ENCODE measurements around the gene OR8K3. TPM values are rescaled to one million over a fixed set of nuclear protein-coding genes. Genes with fewer than 3 reads are reported as not detected.

Gene OR8K3
- not detected in 2 replicates for total RNA-seq

DNA sequence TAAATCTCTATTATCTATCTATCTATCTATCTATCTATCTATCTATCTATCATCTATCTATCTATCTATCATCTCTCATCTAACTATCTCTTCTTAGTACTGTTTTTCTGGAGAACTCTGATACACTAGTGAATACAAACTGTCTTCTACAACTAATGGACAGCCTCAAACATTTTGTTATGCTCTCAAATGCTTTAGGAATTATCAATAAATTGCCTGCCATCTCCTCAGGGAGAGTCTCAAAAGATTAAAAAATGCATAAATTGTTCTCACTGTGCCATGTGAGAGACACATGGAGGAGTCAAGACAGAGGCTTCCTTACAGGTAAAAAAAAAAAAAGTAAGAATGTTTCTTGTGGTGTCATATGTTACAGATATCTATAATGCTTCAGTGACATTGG, at the start of gene OR8K3:
Gene OR8K3 (plus strand): TSS at position 301 of the 400 bp plus-strand sequence. CDS start 3,163 bp downstream, outside the sequence.

GRCh38 chr11:56273854-56274253, 41.1 kb upstream of the OR8K3 start, which contains the start of gene OR5T1:
Gene OR5T1 (plus strand): TSS chr11:56274154. CDS start chr11:56275639, 1,485 bp downstream.

GRCh38 chr11:56292154-56292553, 22.8 kb upstream of the OR8K3 start, which contains the start of gene OR8H1:
Gene OR8H1 (minus strand): TSS chr11:56292254. CDS start chr11:56291062, 1,192 bp downstream.

DNA sequence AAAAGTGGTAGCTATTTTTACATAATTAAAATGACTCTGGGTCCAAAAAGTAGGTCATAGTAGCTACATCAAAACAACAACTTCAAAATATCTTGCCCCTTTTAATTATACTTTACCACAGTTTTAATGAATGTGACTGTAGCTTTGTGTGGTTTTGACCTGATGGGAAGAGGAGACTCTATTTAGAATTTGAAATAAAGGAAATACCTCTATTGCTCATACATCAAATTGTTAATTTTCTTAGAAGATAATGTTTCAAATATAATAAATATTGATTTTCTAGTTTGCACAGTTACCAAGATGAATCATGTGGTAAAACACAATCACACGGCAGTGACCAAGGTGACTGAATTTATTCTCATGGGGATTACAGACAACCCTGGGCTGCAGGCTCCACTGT, 30.8 kb downstream of the OR8K3 start, which contains the start of gene OR8K1:
Gene OR8K1 (plus strand): TSS at position 301 of the 400 bp plus-strand sequence. CDS start 0 bp downstream, at position 301.

GRCh38 chr11:56353991-56354390, 39.0 kb downstream of the OR8K3 start, which contains the start of gene OR8J1:
Gene OR8J1 (plus strand): TSS chr11:56354291. CDS start chr11:56360247, 5,956 bp downstream.

Other genes with a start within 250 kb of the OR8K3 start
- not detected in 2 replicates for gene OR8I2, start 221.8 kb upstream of the OR8K3 start, total RNA-seq
- not detected in 2 replicates for gene OR8H2, start 211.5 kb upstream of the OR8K3 start, total RNA-seq
- gene OR8H3, start 192.8 kb upstream of the OR8K3 start, total RNA-seq = not detected in 2 replicates
- gene OR8J3, start 174.9 kb upstream of the OR8K3 start, total RNA-seq = not detected in 2 replicates
- not detected in 2 replicates for gene OR8K5, start 154.8 kb upstream of the OR8K3 start, total RNA-seq
- not detected in 2 replicates for gene OR5J2, start 138.5 kb upstream of the OR8K3 start, total RNA-seq
- gene OR5T2, start 80.9 kb upstream of the OR8K3 start, total RNA-seq = not detected in 2 replicates
- gene OR5T3, start 62.9 kb upstream of the OR8K3 start, total RNA-seq = not detected in 2 replicates
- not detected in 2 replicates for gene OR5T1, start 41.0 kb upstream of the OR8K3 start, total RNA-seq
- gene OR8H1, start 22.9 kb upstream of the OR8K3 start, total RNA-seq = not detected in 2 replicates
- gene OR8K1, start 30.9 kb downstream of the OR8K3 start, total RNA-seq = not detected in 2 replicates
- not detected in 2 replicates for gene OR8J1, start 39.1 kb downstream of the OR8K3 start, total RNA-seq
- gene OR8U1, start 60.5 kb downstream of the OR8K3 start, total RNA-seq = not detected in 2 replicates
- not detected in 2 replicates for gene OR5AL1, start 97.6 kb downstream of the OR8K3 start, total RNA-seq
- gene OR5M3, start 158.2 kb downstream of the OR8K3 start, total RNA-seq = not detected in 2 replicates
- not detected in 2 replicates for gene OR5M8, start 176.2 kb downstream of the OR8K3 start, total RNA-seq
- gene OR5M11, start 228.1 kb downstream of the OR8K3 start, total RNA-seq = not detected in 2 replicates